Effector memory CD4-positive, alpha-beta T cell (primary cell): ENCODE measurements around the gene CNTNAP3B.
"Not testable (repeated sequence)": the region's sequence is repeated elsewhere in the genome, so short reads cannot be mapped to it uniquely, and the experiment has no call there.

ENCODE experiments used
- DNase-seq, 3 donors: peaks; one replicate each; pipeline ENCODE4 v3.0.0-alpha.2; 2020
- H3K27ac ChIP-seq: 2 replicates; pipeline ENCODE4 v1.7.0; 2013; ENCODE audit warnings: mild to moderate bottlenecking, low read length, moderate library complexity; ENCODE audit not compliant: insufficient read depth, poor library complexity, severe bottlenecking
- H3K27me3 ChIP-seq: replicated peaks from 2 replicates; pipeline ENCODE4 v1.7.0; 2013; ENCODE audit warnings: mild to moderate bottlenecking, low read length; ENCODE audit not compliant: insufficient read depth, control insufficient read depth, poor library complexity, severe bottlenecking
- H3K36me3 ChIP-seq: 2 replicates; pipeline ENCODE4 v1.7.0; 2013; ENCODE audit warnings: mild to moderate bottlenecking, low read length, moderate library complexity; ENCODE audit not compliant: control insufficient read depth, insufficient read depth
- H3K4me1 ChIP-seq: 2 replicates; pipeline ENCODE4 v1.7.0; 2013; ENCODE audit warnings: low read length, mild to moderate bottlenecking; ENCODE audit not compliant: control insufficient read depth, insufficient read depth, poor library complexity, severe bottlenecking
- H3K4me3 ChIP-seq: 2 replicates; pipeline ENCODE4 v1.7.0; 2013; ENCODE audit warnings: low read length, low read depth, mild to moderate bottlenecking; ENCODE audit not compliant: insufficient read depth, poor library complexity, severe bottlenecking
- H3K9me3 ChIP-seq: 2 replicates; pipeline ENCODE4 v1.7.0; 2013; ENCODE audit warnings: mild to moderate bottlenecking, low read length, moderate library complexity; ENCODE audit not compliant: control insufficient read depth
- total RNA-seq, 3 donors: gene quantifications; one replicate each; lab custom pipeline; 2026; lab: John Stamatoyannopoulos, UW

Gene CNTNAP3B
- total RNA-seq = 0 reads per million in 3 donors

DNA sequence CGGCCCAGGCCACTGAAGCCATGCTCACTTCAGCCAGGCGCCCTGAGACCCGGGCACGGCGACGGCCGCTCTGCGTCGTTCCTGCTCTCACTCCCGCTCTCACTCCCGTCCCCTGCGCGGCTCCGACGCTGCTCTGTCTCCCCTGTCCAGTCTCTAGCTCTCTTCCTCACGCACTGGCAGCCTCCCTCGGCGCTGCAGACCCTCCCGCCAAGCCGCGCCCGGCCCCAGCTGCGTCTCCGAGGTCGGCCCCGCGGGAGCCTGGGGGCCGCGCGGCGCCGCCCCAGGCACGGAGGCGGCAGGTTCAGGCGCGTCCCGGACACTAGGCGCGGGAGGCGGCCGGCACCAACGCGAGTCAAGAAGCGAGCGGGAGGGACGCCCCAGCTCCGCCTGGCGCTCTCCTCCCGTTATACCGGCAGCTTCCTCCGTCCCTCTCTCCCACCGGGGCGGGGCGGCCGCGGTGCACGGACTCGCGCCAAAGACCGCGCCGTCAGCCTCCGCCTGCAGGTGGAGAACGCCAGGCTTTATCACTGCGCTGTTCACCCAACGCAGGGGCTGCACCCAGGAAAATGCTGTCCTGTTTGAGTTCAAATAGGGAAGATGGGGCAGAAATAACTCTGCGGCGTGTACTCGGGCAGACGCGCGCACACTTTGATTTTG is at the start of gene CNTNAP3B:
CNTNAP3B (minus strand) TSS at position 354 of the 657 bp plus-strand sequence; CDS start at position 22, 332 bp downstream.
- not testable (repeated sequence) for H3K36me3 ChIP-seq, H3K27ac ChIP-seq, H3K4me3 ChIP-seq, H3K27me3 ChIP-seq, H3K9me3 ChIP-seq, H3K4me1 ChIP-seq, DNase-seq

DNA sequence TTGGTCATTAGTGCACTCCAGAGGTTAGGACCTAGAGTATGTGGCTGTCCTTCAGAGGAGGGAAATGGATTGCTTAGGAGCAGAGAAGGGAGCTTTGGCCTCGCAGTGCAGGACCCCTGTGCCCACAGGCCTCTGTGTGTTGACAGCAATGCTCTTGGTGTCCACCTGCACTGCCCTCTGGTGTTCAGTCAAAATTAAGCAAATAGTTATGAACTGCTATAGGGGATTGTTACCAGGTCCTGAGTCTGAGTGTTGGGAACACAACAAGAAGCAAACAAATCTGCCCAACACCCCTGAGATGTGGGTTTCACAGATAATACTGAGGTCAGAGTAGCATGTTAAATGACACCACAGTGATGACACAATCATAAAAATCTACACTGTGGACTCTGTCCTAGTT is 31.1 kb upstream of the CNTNAP3B start:
- H3K4me3 ChIP-seq, H3K4me1 ChIP-seq, H3K27me3 ChIP-seq, H3K9me3 ChIP-seq, H3K27ac ChIP-seq, H3K36me3 ChIP-seq, DNase-seq: not testable (repeated sequence)

DNA sequence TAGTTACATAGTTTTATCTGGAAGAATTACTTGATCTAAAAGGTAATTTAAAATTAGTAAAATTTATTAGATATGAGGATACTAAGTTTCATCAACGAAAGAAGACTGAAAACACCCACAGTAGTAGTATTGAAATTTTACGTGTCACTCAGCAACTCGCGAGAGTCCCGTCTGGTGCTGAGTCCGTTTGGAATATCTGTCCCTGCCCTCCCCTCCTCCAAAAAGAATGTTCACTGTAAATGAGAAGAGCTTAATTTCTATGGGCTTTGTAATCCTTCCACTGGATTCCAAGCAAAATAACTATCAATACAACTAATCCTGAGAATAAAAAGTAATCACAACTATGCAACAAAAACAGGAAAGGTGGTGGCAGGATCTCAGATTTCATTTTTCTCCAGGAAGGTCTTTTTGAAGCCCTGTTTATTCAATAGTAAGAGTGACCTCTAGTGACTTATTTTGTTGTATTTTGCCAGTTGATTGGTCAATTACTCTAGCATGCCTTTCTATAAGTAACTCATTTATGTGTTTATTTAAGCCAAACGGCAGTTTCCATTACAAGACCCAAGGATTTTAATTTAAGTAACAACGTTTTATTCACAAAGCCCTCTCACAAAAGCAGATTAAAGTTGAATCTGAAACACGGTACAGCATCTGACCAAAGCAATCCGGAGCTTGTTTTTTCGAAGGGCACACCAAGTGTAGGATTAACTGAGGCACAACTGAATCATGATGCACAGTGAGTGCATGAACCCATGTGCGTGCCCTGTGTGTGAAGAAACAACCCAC is 2.0 kb downstream of the CNTNAP3B start:
- not testable (repeated sequence) for H3K27ac ChIP-seq, H3K27me3 ChIP-seq, DNase-seq, H3K9me3 ChIP-seq, H3K36me3 ChIP-seq, H3K4me3 ChIP-seq, H3K4me1 ChIP-seq

DNA sequence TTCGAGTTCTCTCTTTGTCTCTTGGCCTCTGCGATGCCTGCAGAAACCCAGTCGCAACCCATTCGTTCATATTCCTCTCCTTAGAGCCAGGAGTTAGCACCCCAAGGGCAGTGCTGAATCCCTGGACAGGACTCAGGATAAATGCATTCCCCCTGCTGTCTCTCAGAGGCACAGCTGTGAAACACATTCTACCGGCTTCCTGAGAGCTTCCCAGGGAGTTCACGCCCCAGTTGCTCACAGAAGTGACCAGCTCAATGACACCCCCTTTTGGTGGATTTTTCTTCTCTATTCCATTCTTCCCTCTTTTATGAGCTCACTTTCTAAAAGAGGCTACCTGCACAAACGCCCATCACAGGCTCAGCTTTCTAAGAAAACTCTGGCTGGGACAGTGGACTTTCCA is 8.2 kb downstream of the CNTNAP3B start:
- not testable (repeated sequence) for H3K27ac ChIP-seq, H3K4me1 ChIP-seq, H3K27me3 ChIP-seq, H3K36me3 ChIP-seq, H3K4me3 ChIP-seq, H3K9me3 ChIP-seq, DNase-seq

DNA sequence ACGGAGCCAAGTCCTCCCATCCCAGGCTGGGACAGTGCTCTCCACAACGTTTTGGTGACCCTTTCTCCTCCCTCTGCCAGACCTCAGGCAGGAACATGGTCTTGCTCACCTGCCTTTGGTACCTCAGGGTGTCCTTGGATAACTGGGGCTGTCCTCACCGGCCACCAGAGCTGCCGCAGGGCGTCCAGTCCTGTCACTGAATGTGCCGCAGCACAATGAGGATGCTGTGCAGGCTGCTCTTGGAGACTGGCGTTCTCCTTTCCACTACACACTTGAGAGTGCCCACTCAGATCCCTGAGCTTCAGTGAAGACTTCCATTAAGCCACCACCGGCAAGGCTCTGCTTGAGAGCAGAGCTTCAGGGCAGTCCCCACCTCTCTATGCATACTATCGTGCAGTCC is 33.3 kb downstream of the CNTNAP3B start:
- H3K4me3 ChIP-seq, H3K27me3 ChIP-seq, H3K9me3 ChIP-seq, DNase-seq, H3K27ac ChIP-seq, H3K4me1 ChIP-seq, H3K36me3 ChIP-seq: not testable (repeated sequence)

DNA sequence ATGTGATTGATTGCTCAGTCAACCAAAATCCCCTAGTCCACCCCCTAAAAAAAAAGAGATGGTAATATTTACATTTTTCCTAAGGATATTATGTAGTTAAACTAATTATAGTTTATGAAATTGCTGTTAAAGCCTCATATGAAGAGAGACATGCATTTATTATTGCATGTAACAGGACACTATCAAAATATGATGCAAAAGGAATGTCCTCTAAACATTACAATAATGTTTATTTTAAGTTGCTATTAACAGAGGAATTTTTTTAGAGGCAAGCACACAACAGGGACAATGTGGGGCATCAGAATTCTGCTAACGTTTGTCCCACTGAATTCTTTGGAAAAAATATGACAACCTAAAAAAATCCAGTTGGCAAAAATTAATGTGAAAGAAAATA is 44.7 kb downstream of the CNTNAP3B start:
- not testable (repeated sequence) for H3K27ac ChIP-seq, H3K9me3 ChIP-seq

DNA sequence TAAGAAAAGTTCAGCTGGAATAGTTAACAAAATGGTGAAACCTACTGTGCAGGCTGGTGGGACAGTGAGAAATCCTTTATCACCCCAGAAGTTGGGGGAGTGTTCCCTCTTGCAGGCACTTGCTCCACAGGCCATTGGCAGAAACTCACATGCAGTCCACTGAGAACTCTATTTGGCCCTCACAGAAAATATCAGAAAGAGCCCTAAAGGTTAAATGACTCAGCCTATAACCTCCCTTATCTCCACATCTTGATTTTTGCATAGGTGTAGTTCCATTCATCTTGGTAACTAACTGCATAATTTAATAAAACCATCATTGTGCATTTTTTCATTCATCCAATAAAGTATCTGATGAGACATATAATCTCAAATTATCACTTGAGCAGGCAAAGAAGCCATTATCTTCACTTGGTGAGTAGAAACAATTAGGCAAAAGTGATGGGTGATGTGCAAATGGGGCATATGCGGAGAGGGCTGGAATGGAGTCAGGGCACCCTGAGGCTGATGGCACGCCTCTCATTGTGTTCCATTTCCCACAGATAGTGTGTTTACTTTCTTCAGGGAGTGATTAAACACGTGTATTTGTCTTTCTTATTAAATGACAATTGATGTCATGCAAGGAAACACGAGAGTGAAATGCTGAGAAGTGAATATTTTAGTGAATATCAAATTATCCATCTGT is 45.2 kb downstream of the CNTNAP3B start:
- H3K4me1 ChIP-seq, H3K36me3 ChIP-seq, H3K27me3 ChIP-seq, H3K4me3 ChIP-seq, DNase-seq, H3K9me3 ChIP-seq, H3K27ac ChIP-seq: not testable (repeated sequence)

More for the DNA sequence above, 44.7 kb downstream of the CNTNAP3B start:
- DNase-seq, H3K36me3 ChIP-seq, H3K4me3 ChIP-seq, H3K27me3 ChIP-seq, H3K4me1 ChIP-seq: not testable (repeated sequence)

DNA sequence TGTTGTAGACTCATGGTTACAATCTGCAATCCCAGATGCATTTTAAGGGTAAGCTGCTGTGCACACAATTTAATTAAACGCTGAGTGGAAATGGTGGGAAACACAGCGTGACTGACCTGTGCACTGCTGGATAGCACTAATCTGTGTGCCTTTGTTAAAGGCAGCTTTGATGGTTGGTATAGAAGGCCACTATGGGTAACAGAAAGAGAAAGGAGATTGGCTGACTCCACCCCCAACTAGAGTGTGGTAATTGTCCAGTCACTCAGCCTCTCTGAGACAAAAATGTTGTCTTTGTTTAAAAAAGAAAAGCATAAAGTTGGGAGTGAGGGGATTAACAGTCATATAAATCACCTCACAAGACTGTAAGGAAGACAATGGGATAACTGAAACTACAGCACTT is 48.9 kb downstream of the CNTNAP3B start:
- not testable (repeated sequence) for H3K36me3 ChIP-seq, H3K4me1 ChIP-seq, H3K9me3 ChIP-seq, H3K4me3 ChIP-seq, DNase-seq, H3K27ac ChIP-seq, H3K27me3 ChIP-seq

DNA sequence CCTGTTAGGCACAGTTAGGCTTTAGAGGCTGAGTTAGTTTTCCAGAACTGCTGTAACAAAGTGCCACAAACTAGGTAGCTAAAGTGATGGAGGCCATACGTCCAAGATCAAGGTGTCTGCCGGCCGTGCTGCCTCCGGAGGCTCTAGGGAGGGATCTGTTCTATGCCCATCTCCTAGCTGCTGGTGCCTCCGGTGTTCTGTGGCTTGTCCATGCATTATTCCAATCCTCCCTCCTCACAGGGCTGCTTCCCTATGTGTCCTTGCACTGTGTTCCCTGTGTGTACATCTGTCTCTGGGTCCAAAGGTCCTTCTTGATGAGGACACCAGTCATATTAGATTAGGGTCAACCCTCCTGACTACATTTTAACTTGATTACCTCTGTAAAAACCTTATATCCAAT is 54.4 kb downstream of the CNTNAP3B start:
- not testable (repeated sequence) for H3K4me3 ChIP-seq, H3K9me3 ChIP-seq, H3K36me3 ChIP-seq

DNA sequence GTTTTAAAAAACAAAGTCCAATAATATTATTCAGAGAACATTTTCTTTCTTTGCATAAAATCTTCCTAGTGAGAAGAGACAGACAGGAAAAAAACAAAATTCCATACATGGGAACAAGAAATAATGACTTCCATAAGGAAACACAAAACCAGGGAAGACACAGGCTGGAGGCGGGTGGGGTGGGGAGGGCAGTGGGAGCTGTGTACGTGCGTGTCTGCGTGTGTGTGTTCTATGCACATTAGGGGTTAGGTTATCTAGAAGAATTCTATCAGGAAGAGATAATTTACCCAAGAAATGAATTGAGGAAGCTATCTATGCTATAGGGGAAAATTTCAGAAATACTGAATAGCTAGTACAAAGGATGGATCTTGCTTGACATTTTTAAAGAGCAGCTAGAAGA is 58.2 kb downstream of the CNTNAP3B start:
- not testable (repeated sequence) for H3K27me3 ChIP-seq, H3K4me3 ChIP-seq, DNase-seq, H3K4me1 ChIP-seq, H3K36me3 ChIP-seq, H3K27ac ChIP-seq, H3K9me3 ChIP-seq

More for the DNA sequence above, 54.4 kb downstream of the CNTNAP3B start:
- not testable (repeated sequence) for H3K27me3 ChIP-seq, H3K4me1 ChIP-seq, DNase-seq, H3K27ac ChIP-seq
